Measurements from ENCODE around the gene SYT9. TPM values are rescaled to one million over a fixed set of nuclear protein-coding genes. Genes with fewer than 3 reads are reported as not detected.

Gene SYT9
- total and polyA plus RNA-seq, 12 donors = 0.94 to 17.7 (median 5.0) TPM

GRCh38 chr11:7311903-7312302, 60.2 kb downstream of the SYT9 start:
- Histone ChIP-seq H3K27me3 (no peaks in the 10 kb centered on the region), H3K9me3 (replicated peaks in 1 of 3) (no peaks in the 10 kb centered on the region), H3K4me3 (no peak overlapping the region), H3K36me3 (replicated peaks in 1 of 2) (no peaks in the 10 kb centered on the region), H3K4me1 (replicated peaks in 1 of 2) (no peaks in the 10 kb centered on the region), H3K27ac (no peak overlapping the region)
- intact Hi-C loops (cut with DNase I) = no loop called here
- TF ChIP-seq, protein P1, sequence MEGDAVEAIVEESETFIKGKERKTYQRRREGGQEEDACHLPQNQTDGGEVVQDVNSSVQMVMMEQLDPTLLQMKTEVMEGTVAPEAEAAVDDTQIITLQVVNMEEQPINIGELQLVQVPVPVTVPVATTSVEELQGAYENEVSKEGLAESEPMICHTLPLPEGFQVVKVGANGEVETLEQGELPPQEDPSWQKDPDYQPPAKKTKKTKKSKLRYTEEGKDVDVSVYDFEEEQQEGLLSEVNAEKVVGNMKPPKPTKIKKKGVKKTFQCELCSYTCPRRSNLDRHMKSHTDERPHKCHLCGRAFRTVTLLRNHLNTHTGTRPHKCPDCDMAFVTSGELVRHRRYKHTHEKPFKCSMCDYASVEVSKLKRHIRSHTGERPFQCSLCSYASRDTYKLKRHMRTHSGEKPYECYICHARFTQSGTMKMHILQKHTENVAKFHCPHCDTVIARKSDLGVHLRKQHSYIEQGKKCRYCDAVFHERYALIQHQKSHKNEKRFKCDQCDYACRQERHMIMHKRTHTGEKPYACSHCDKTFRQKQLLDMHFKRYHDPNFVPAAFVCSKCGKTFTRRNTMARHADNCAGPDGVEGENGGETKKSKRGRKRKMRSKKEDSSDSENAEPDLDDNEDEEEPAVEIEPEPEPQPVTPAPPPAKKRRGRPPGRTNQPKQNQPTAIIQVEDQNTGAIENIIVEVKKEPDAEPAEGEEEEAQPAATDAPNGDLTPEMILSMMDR (IDR thresholded peaks at IDR 0.05) = no peak
- TF ChIP-seq POLR2A (IDR thresholded peaks at IDR 0.05) = no peak
- WGBS, 4 donors = 72 to 91% (median 75%) methylated on average over 3 of the region's 3 CpGs
- DNase-seq = no peak

- no peaks in the 10 kb centered on the region for H3K4me1 ChIP-seq (replicated peaks in 1 of 2)
- DNase-seq = no peak
- no peak overlapping the region for H3K4me3 ChIP-seq
- TF ChIP-seq, protein P1 (IDR thresholded peaks at IDR 0.05) = no peak
- no peak for TF ChIP-seq POLR2A (IDR thresholded peaks at IDR 0.05)
- no peak overlapping the region for H3K27ac ChIP-seq
- no peaks in the 10 kb centered on the region for H3K27me3 ChIP-seq
- 79 to 93% (median 85%) methylated on average over 4 of the region's 4 CpGs for WGBS, 4 donors
- H3K36me3 ChIP-seq (replicated peaks in 1 of 2) = no peaks in the 10 kb centered on the region
- intact Hi-C loops (cut with DNase I) = no loop called here
- H3K9me3 ChIP-seq (replicated peaks in 1 of 3) = no peaks in the 10 kb centered on the region
Observed at GRCh38 chr11:7314811-7315604, 63.3 kb downstream of the SYT9 start.

GRCh38 chr11:7319501-7319900, 67.8 kb downstream of the SYT9 start:
- H3K27me3 ChIP-seq = no peaks in the 10 kb centered on the region
- H3K4me1 ChIP-seq (replicated peaks in 1 of 2) = no peaks in the 10 kb centered on the region
- no peaks in the 10 kb centered on the region for H3K9me3 ChIP-seq (replicated peaks in 1 of 3)
- H3K27ac ChIP-seq = no peak overlapping the region
- H3K4me3 ChIP-seq = no peak overlapping the region
- TF ChIP-seq, protein P1 (IDR thresholded peaks at IDR 0.05) = no peak
- TF ChIP-seq POLR2A (IDR thresholded peaks at IDR 0.05) = no peak
- DNase-seq = no peak
- no peaks in the 10 kb centered on the region for H3K36me3 ChIP-seq (replicated peaks in 1 of 2)
- WGBS, 4 donors = 62 to 88% (median 80%) methylated on average over 2 of the region's 2 CpGs
- intact Hi-C loops (cut with DNase I) = no loop called here

GRCh38 chr11:7320306-7320705, 68.6 kb downstream of the SYT9 start:
- Histone ChIP-seq H3K36me3 (replicated peaks in 1 of 2) (no peaks in the 10 kb centered on the region), H3K9me3 (replicated peaks in 1 of 3) (no peaks in the 10 kb centered on the region), H3K4me1 (replicated peaks in 1 of 2) (no peaks in the 10 kb centered on the region), H3K27me3 (no peaks in the 10 kb centered on the region), H3K4me3 (no peak overlapping the region), H3K27ac (no peak overlapping the region)
- intact Hi-C loops (cut with DNase I) = no loop called here
- TF ChIP-seq POLR2A (IDR thresholded peaks at IDR 0.05) = no peak
- TF ChIP-seq, protein P1 (IDR thresholded peaks at IDR 0.05) = no peak
- DNase-seq = no peak
